Natural killer cell (primary cell): Measurements from ENCODE around the gene IRF6. TPM values are rescaled to one million over a fixed set of nuclear protein-coding genes. Genes with fewer than 3 reads are reported as not detected.

ENCODE experiments used
- ATAC-seq, 3 donors: fragments of 150-1000 bp in 2 of 3; fragments of 200-7000 bp in 1 of 3; cut with Tn5 transposase; 1 replicate in 1 of 3; 2 replicates in 2 of 3; pipeline ENCODE4 v1.10.0; 2021; ENCODE audit warnings: mild to moderate bottlenecking in 2 of 3, moderate library complexity in 2 of 3
- DNase-seq, 2 donors: peaks; one replicate each; pipeline versions ENCODE4 v3.0.0 to v3.0.0-alpha.2; 2013 to 2021; ENCODE audit warnings: mixed read lengths in 1 of 2
- H3K27ac ChIP-seq: one replicate; pipeline ENCODE4 v1.5.1; 2013; ENCODE audit warnings: mild to moderate bottlenecking, low read length
- H3K27me3 ChIP-seq: one replicate; pipeline ENCODE4 v1.6.1; 2013; ENCODE audit warnings: low read length; ENCODE audit not compliant: control insufficient read depth, insufficient read depth
- H3K36me3 ChIP-seq: one replicate; pipeline ENCODE4 v1.6.1; 2013; ENCODE audit warnings: low read length; ENCODE audit not compliant: control insufficient read depth, insufficient read depth
- H3K4me1 ChIP-seq: one replicate; pipeline ENCODE4 v1.6.1; 2013; ENCODE audit warnings: low read length; ENCODE audit not compliant: control insufficient read depth, insufficient read depth
- H3K4me3 ChIP-seq: one replicate; pipeline ENCODE4 v1.5.1; 2013; ENCODE audit warnings: low read length
- H3K9me3 ChIP-seq: one replicate; pipeline ENCODE4 v1.6.1; 2013; ENCODE audit warnings: low read length; ENCODE audit not compliant: control insufficient read depth, insufficient read depth
- H3K27ac Mint-ChIP-seq, 2 donors: one replicate each; pipeline ENCODE4 v1.8.0; 2022; ENCODE audit warnings: mild to moderate bottlenecking in 2 of 2, mixed read lengths in 2 of 2, moderate library complexity in 1 of 2
- H3K27me3 Mint-ChIP-seq, 2 donors: one replicate each; pipeline ENCODE4 v1.8.0; 2022; ENCODE audit warnings: low read depth in 2 of 2, mixed read lengths in 2 of 2
- H3K36me3 Mint-ChIP-seq: one replicate; pipeline ENCODE4 v1.8.0; 2022; ENCODE audit warnings: mixed read lengths
- H3K4me1 Mint-ChIP-seq, 2 donors: one replicate each; pipeline ENCODE4 v1.8.0; 2022; ENCODE audit warnings: mixed read lengths in 2 of 2
- H3K4me3 Mint-ChIP-seq: one replicate; pipeline ENCODE4 v1.8.0; 2022; ENCODE audit warnings: mild to moderate bottlenecking, moderate library complexity, mixed read lengths
- H3K9me3 Mint-ChIP-seq, 2 donors: one replicate each; pipeline ENCODE4 v1.8.0; 2022; ENCODE audit warnings: mixed read lengths in 2 of 2
- CTCF ChIP-seq: fragments of 200-600 bp; IDR thresholded peaks from one replicate; pipeline ENCODE4 v1.8.0; 2022; ENCODE audit warnings: antibody characterized with exemption
- WGBS: methylation state at CpG from one replicate; pipeline ENCODE4 v1.1.7; 2013; ENCODE audit warnings: missing lambda C conversion rate; ENCODE audit not compliant: insufficient coverage; 5-methylcytosine and 5-hydroxymethylcytosine counted together
- intact Hi-C: fragments of 100-400 bp; cut with micrococcal nuclease; formaldehyde crosslinking; loops from one replicate; pipeline ENCODE4 v1.14.2; 2022
- total RNA-seq, 4 donors: library from RNA; stranded (reverse); fragments of 120-200 nt in 1 of 4; gene quantifications; one replicate each; pipeline versions ENCODE4 v1.2.3 to v1.2.4, GENCODE V29; 2013 to 2022

Gene IRF6
- total RNA-seq, 3 donors from 2014 or later (not counting 1 experiment from before 2014, with no cell fraction given), result 2.5 to 11.2 (median 3.8) TPM

GRCh38 chr1:209755256-209755655 is 50.7 kb downstream of the IRF6 start:
- DNase-seq, result no peak
- WGBS, result 29% methylated on average over 1 of the region's 1 CpG
- Histone ChIP-seq H3K27me3 (no peaks in the 10 kb centered on the region), H3K27ac (peak overlapping the region; percentile 81), H3K36me3 (peaks cover 16% of the 10 kb centered on the region), H3K4me1 (peaks cover 57% of the 10 kb centered on the region), H3K9me3 (no peaks in the 10 kb centered on the region), H3K4me3 (no peak overlapping the region)
- no peak for TF ChIP-seq CTCF
- H3K27me3 Mint-ChIP-seq, result no peaks in the 10 kb centered on the region
- no peak for ATAC-seq
- peak overlapping the region; percentile 96 for H3K4me3 Mint-ChIP-seq
- intact Hi-C loops, result no loop called here
- H3K4me1 Mint-ChIP-seq, result peaks cover 57 to 67% of the 10 kb centered on the region in 2 donors
- H3K27ac Mint-ChIP-seq, result peak overlapping the region in 1 of 2 donors; percentile 94
- H3K36me3 Mint-ChIP-seq, result no peaks in the 10 kb centered on the region
- H3K9me3 Mint-ChIP-seq, result no peaks in the 10 kb centered on the region

- Histone ChIP-seq H3K4me1 (peaks cover 48% of the 10 kb centered on the region), H3K36me3 (no peaks in the 10 kb centered on the region), H3K9me3 (no peaks in the 10 kb centered on the region), H3K4me3 (no peak overlapping the region), H3K27ac (no peak overlapping the region), H3K27me3 (no peaks in the 10 kb centered on the region)
- no peak for TF ChIP-seq CTCF
- ATAC-seq, result no peak
- Mint-ChIP-seq H3K4me1 (peaks cover 40 to 50% of the 10 kb centered on the region in 2 donors), H3K27ac (peak overlapping the region in 1 of 2 donors; percentile 43), H3K9me3 (no peaks in the 10 kb centered on the region), H3K27me3 (no peaks in the 10 kb centered on the region), H3K4me3 (no peak overlapping the region), H3K36me3 (no peaks in the 10 kb centered on the region)
- 85% methylated on average over 2 of the region's 3 CpGs for WGBS
- DNase-seq, result no peak
- intact Hi-C loops, result no loop called here
Observed at GRCh38 chr1:209752890-209753289, 53.1 kb downstream of the IRF6 start.

- no peak for TF ChIP-seq CTCF
- ATAC-seq (no peak), DNase-seq (peak in 1 of 2 donors; percentile 53)
- WGBS, result 18% methylated on average over 5 of the region's 5 CpGs
- H3K36me3 ChIP-seq, result no peaks in the 10 kb centered on the region
- Mint-ChIP-seq H3K36me3 (no peaks in the 10 kb centered on the region), H3K27me3 (no peaks in the 10 kb centered on the region), H3K9me3 (no peaks in the 10 kb centered on the region), H3K4me1 (peaks cover 44 to 46% of the 10 kb centered on the region in 2 donors), H3K4me3 (peak overlapping the region; percentile 55), H3K27ac (peak overlapping the region; percentile 54 to 74)
- no peak overlapping the region for H3K4me3 ChIP-seq
- intact Hi-C loops, result no loop called here
- no peaks in the 10 kb centered on the region for H3K9me3 ChIP-seq
- H3K27me3 ChIP-seq, result no peaks in the 10 kb centered on the region
- H3K27ac ChIP-seq, result peak overlapping the region; percentile 28
- peaks cover 44% of the 10 kb centered on the region for H3K4me1 ChIP-seq
Observed at GRCh38 chr1:209751627-209752231, 54.2 kb downstream of the IRF6 start.
